ENCODE measurements around the gene ASB2. TPM values are rescaled to one million over a fixed set of nuclear protein-coding genes. Genes with fewer than 3 reads are reported as not detected.

Gene ASB2
- total and polyA plus RNA-seq, 2 of the 4 experiments (the other 2 are of a cell fraction), result 0.54 to 0.77 TPM

- H3K27ac ChIP-seq (ENCODE audit: insufficient read depth, low read length), result no peak overlapping the region
- H3K79me1 ChIP-seq (ENCODE audit: low read depth in 1 of 2, low read length in 2 of 2), result no peaks in the 10 kb centered on the region
- H3K4me3 ChIP-seq (ENCODE audit: insufficient read depth, low read depth, low read length), result no peak overlapping the region
- no peak overlapping the region for H2BK120ac ChIP-seq (ENCODE audit: low read depth, low read length)
- H3K27me3 ChIP-seq (ENCODE audit: control insufficient read depth, insufficient read depth, low read length), result peaks cover 25% of the 10 kb centered on the region
- dilution Hi-C loops (cut with HindIII; ENCODE audit: low sequenced_read_pairs, unreplicated experiment) (no loop called here), intact Hi-C loops (cut with micrococcal nuclease) (loop anchor here (5.0 kb wide), 1 partner anchor 43 kb away; no protein-coding TSS in a partner anchor), in situ Hi-C loops (cut with MboI; ENCODE audit: low sequenced_read_pairs) (loop anchor here (5.0 kb wide), 1 partner anchor 58 kb away; no protein-coding TSS in a partner anchor)
- H3K4me1 ChIP-seq (ENCODE audit: control insufficient read depth, insufficient read depth, low read length), result peaks cover 5% of the 10 kb centered on the region; the same call in 1 of the 2 replicates
- H3K4me2 ChIP-seq (ENCODE audit: low read depth, low read length), result no peak overlapping the region
- no peaks in the 10 kb centered on the region for H3K9me3 ChIP-seq (ENCODE audit: control insufficient read depth, insufficient read depth, low read length)
- H2BK5ac ChIP-seq (ENCODE audit: low read depth, low read length, poor library complexity, severe bottlenecking), result no peak overlapping the region
- no peak overlapping the region for H3K9ac ChIP-seq (ENCODE audit: low read depth, low read length)
- no peak overlapping the region for H4K91ac ChIP-seq (ENCODE audit: insufficient read depth, low read depth, low read length)
- 72% methylated on average over 2 of the region's 6 CpGs; no CpG with 5 or more reads in 1 of the 2 experiments for whole genome bisulfite sequencing, 2 experiments (ENCODE audit: extremely low coverage in 2 of 2, insufficient read length in 1 of 2)
- no peak overlapping the region for H4K8ac ChIP-seq (ENCODE audit: low read depth in 2 of 2, low read length in 2 of 2)
- no peak overlapping the region for H3K4ac ChIP-seq (ENCODE audit: low read depth, low read length)
- CTCF ChIA-PET, result interaction anchor here (1.2 to 5.3 kb wide), 3 partner anchors 16 to 60 kb away, joined by 5 to 50 read pairs (median 8); no protein-coding TSS in a partner anchor
- H2BK20ac ChIP-seq (ENCODE audit: low read depth, low read length), result no peak overlapping the region
- DNase-seq (no peak), ATAC-seq (ENCODE audit: low read depth) (no peak)
- no peaks in the 10 kb centered on the region; the same call in 1 of the 2 replicates for H3K9me1 ChIP-seq (ENCODE audit: insufficient read depth, low read length)
- H3K36me3 ChIP-seq (ENCODE audit: control insufficient read depth, insufficient read depth, low read length), result no peaks in the 10 kb centered on the region
- H4K5ac ChIP-seq (ENCODE audit: low read depth, low read length), result no peak overlapping the region
- BruUV-seq (replicated peaks), result no TSS peak
- H3K18ac ChIP-seq (ENCODE audit: low read depth, low read length), result no peak overlapping the region
- H4K20me1 ChIP-seq (ENCODE audit: insufficient read depth, low read length), result no peaks in the 10 kb centered on the region
- H3K23ac ChIP-seq (ENCODE audit: low read depth, low read length), result no peak overlapping the region
- no peak overlapping the region for H3K14ac ChIP-seq (replicated peaks; ENCODE audit: low read depth, low read length)
- H2AK5ac ChIP-seq (ENCODE audit: low read depth, low read length), result no peak overlapping the region
- H3K56ac ChIP-seq (ENCODE audit: extremely low read depth, insufficient read depth, low read length), result no peak overlapping the region
- no peak overlapping the region for H2AK9ac ChIP-seq (replicated peaks; ENCODE audit: low read depth, low read length, poor library complexity)
- no peak for TF ChIP-seq MXI1 (IDR thresholded peaks at IDR 0.05; ENCODE audit: borderline replicate concordance, low read depth, low read length)
- no peak for TF ChIP-seq POLR2A (IDR thresholded peaks at IDR 0.05; ENCODE audit: low read depth, low read length)
- TF ChIP-seq RCOR1 (IDR thresholded peaks at IDR 0.05; ENCODE audit: insufficient replicate concordance, low read length), result no peak
- no peak for TF ChIP-seq RAD21 (IDR thresholded peaks at IDR 0.05; ENCODE audit: low read length)
- no peak for TF ChIP-seq FOS (IDR thresholded peaks at IDR 0.05; ENCODE audit: low read depth, low read length)
- no peak for TF ChIP-seq BHLHE40 (IDR thresholded peaks at IDR 0.05; ENCODE audit: low read depth, low read length)
- no peak for TF ChIP-seq MAFK (IDR thresholded peaks at IDR 0.05; ENCODE audit: low read depth, low read length)
- TF ChIP-seq NFE2L2 (IDR thresholded peaks at IDR 0.05; ENCODE audit: low read depth, low read length), result no peak
- TF ChIP-seq CTCF (conservative IDR thresholded peaks at IDR 0.05; ENCODE audit: low read depth, low read length), result no peak
- no peak for TF ChIP-seq RFX5 (IDR thresholded peaks at IDR 0.05; ENCODE audit: low read depth, low read length)
- TF ChIP-seq CHD1 (IDR thresholded peaks at IDR 0.05; ENCODE audit: low read depth, low read length), result no peak
- TF ChIP-seq SMC3 (IDR thresholded peaks at IDR 0.05; ENCODE audit: low read depth, low read length), result no peak
- TF ChIP-seq MAZ (IDR thresholded peaks at IDR 0.05; ENCODE audit: borderline replicate concordance, low read depth, low read length), result no peak
- TF ChIP-seq CEBPB (IDR thresholded peaks at IDR 0.05; ENCODE audit: low read depth, low read length), result no peak
- TF ChIP-seq USF2 (IDR thresholded peaks at IDR 0.05; ENCODE audit: low read depth, low read length), result no peak
- TF ChIP-seq ELK1 (IDR thresholded peaks at IDR 0.05; ENCODE audit: borderline replicate concordance, low read depth, low read length), result no peak
- no peak overlapping the region for H2AFZ ChIP-seq (replicated peaks; ENCODE audit: low read length, poor library complexity)
- POLR2A ChIA-PET (ENCODE audit: unreplicated experiment), result no interaction called here
- no peak overlapping the region for H2BK15ac ChIP-seq (ENCODE audit: low read depth, low read length)
Observed at GRCh38 chr14:94000267-94000666, 23.9 kb upstream of the ASB2 start.

All from IMR-90 (cell line).